Measurements from ENCODE around the gene PLCL2.

DNA sequence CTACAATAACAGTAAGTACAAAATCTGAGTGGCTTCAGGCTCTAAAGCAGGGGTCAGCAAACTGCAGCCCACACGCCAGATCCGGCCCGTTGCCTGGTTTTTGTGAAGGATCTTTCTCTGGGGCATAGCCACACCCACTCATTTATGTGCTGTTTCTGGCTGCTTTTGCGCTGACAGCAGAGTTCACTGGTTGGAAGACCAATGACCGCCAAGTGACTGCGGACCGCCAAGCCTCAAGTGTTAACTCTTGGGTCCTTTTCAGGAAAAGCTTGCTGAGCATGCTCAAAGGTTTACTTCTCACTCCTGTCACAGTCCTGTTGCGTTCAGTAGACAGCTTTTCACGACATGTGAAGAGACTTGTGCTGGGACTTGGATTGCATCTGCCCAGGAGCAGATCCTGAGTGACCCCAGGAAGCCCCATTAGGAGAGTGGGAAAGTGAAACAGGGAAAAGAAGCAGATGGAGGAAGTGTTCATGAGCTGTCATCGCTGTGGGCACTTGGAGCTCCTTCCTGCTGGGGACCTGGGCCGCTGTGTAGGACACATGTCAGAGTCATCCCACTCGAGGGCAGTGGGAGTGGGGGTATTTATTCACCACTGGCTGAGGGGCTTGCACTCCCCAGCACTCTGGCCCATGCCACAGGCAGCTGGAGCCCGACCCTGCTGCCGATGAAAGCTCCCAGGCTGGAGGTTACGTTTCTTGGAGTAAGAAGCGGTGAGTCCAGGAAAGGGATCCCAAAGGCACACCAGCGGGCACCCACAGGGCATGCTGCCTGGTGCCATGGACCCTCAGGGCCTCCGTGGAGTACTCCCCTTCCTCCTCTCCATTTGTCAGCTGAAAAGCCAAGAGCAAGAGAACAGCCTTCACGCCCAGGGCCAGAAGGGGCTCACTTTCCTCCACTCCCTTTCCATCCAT lies 249.1 kb downstream of the PLCL2 start:
- TF ChIP-seq CTCF (conservative IDR thresholded peaks at IDR 0.05; ENCODE audit: low read depth in 2 of 2) (no peak), EZH2phosphoT487 (IDR thresholded peaks at IDR 0.05; ENCODE audit: unreplicated experiment) (no peak), EZH2 (IDR thresholded peaks at IDR 0.05; ENCODE audit: low read depth, unreplicated experiment) (no peak), POLR2AphosphoS5 (IDR thresholded peaks at IDR 0.05; ENCODE audit: low read depth) (no peak), ETS1 (IDR thresholded peaks at IDR 0.05) (no peak), JUNB (IDR thresholded peaks at IDR 0.05; ENCODE audit: unreplicated experiment) (no peak), NANOG (IDR thresholded peaks at IDR 0.05; ENCODE audit: borderline replicate concordance) (no peak), STAT1 (IDR thresholded peaks at IDR 0.05; ENCODE audit: unreplicated experiment) (no peak)
- TF ChIP-seq, protein P1, sequence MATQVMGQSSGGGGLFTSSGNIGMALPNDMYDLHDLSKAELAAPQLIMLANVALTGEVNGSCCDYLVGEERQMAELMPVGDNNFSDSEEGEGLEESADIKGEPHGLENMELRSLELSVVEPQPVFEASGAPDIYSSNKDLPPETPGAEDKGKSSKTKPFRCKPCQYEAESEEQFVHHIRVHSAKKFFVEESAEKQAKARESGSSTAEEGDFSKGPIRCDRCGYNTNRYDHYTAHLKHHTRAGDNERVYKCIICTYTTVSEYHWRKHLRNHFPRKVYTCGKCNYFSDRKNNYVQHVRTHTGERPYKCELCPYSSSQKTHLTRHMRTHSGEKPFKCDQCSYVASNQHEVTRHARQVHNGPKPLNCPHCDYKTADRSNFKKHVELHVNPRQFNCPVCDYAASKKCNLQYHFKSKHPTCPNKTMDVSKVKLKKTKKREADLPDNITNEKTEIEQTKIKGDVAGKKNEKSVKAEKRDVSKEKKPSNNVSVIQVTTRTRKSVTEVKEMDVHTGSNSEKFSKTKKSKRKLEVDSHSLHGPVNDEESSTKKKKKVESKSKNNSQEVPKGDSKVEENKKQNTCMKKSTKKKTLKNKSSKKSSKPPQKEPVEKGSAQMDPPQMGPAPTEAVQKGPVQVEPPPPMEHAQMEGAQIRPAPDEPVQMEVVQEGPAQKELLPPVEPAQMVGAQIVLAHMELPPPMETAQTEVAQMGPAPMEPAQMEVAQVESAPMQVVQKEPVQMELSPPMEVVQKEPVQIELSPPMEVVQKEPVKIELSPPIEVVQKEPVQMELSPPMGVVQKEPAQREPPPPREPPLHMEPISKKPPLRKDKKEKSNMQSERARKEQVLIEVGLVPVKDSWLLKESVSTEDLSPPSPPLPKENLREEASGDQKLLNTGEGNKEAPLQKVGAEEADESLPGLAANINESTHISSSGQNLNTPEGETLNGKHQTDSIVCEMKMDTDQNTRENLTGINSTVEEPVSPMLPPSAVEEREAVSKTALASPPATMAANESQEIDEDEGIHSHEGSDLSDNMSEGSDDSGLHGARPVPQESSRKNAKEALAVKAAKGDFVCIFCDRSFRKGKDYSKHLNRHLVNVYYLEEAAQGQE (IDR thresholded peaks at IDR 0.05; ENCODE audit: unreplicated experiment) = no peak

Data from GM23338 (cell line).